SK-N-SH (cell line): ENCODE data around the gene LRRFIP2.

Source experiments
- CTCF ChIP-seq: fragments of 200-600 bp; sonication (generic); IDR thresholded peaks from 2 replicates; pipeline ENCODE4 v1.6.1; 2017; ENCODE audit warnings: antibody characterized with exemption, mild to moderate bottlenecking, moderate library complexity
- PBX3 ChIP-seq: IDR thresholded peaks from 2 replicates; pipeline ENCODE4; 2012
- TAF1 ChIP-seq: IDR thresholded peaks from 2 replicates; pipeline ENCODE4 v1.6.1; 2012; ENCODE audit warnings: low read depth, mild to moderate bottlenecking, low read length, moderate library complexity, borderline replicate concordance

GRCh38 chr3:37024820-37025405 lies 149.5 kb downstream of the LRRFIP2 start:
- TF ChIP-seq CTCF (no peak), PBX3 (no peak), TAF1 (no peak)
